OCI-LY7 (cell line): ENCODE data around the gene AKT2. TPM values are rescaled to one million over a fixed set of nuclear protein-coding genes. Genes with fewer than 3 reads are reported as not detected.

ENCODE experiments used
- BruUV-seq: library from RNA; stranded (reverse); fragments of 400-500 nt; replicated peaks from 2 replicates; lab custom pipeline; 2021; lab: Mats Ljungman, UMichigan
- CTCF ChIA-PET: fragments of 300-600 bp; sonication (Branson Sonifier 250); formaldehyde crosslinking; loops from one replicate; lab custom pipeline; 2022; ENCODE audit warnings: antibody characterized with exemption; ENCODE audit not compliant: unreplicated experiment; lab: Charles Lee
- POLR2A ChIA-PET: fragments of 300-600 bp; sonication (Branson Sonifier 250); formaldehyde crosslinking; loops from one replicate; lab custom pipeline; 2022; ENCODE audit warnings: antibody characterized with exemption; lab: Charles Lee
- DNase-seq: peaks from one replicate; pipeline ENCODE4 v3.0.0-alpha.2; 2015; ENCODE audit warnings: low spot score
- H2AFZ ChIP-seq: fragments of 200-600 bp; sonication (generic), shearing (Covaris generic); 2 replicates; pipeline ENCODE4 v1.6.1; 2014; ENCODE audit warnings: mild to moderate bottlenecking, antibody characterized with exemption, low read length, moderate library complexity
- H3K27ac ChIP-seq: fragments of 200-600 bp; sonication (generic); 2 replicates; pipeline ENCODE4 v1.5.1; 2014; ENCODE audit warnings: mixed run types, low read depth, mild to moderate bottlenecking, moderate library complexity, low read length, inconsistent platforms; ENCODE audit not compliant: poor library complexity, severe bottlenecking
- H3K36me3 ChIP-seq: fragments of 200-600 bp; sonication (generic); 2 replicates; pipeline ENCODE4 v1.6.1; 2014; ENCODE audit warnings: mild to moderate bottlenecking, antibody characterized with exemption, low read length, moderate library complexity, mixed read lengths; ENCODE audit not compliant: insufficient read depth
- H3K4me1 ChIP-seq: fragments of 200-600 bp; sonication (generic); 2 replicates; pipeline ENCODE4 v1.5.1; 2014; ENCODE audit warnings: mild to moderate bottlenecking, low read length; ENCODE audit not compliant: insufficient read depth, poor library complexity, severe bottlenecking
- H3K4me2 ChIP-seq: fragments of 200-600 bp; sonication (generic); 2 replicates; pipeline ENCODE4 v1.6.1; 2014; ENCODE audit warnings: mild to moderate bottlenecking, low read length
- H3K4me3 ChIP-seq: fragments of 200-600 bp; sonication (generic); 2 replicates; pipeline ENCODE4 v1.5.1; 2014; ENCODE audit warnings: mild to moderate bottlenecking, low read depth, low read length; ENCODE audit not compliant: poor library complexity, severe bottlenecking
- H3K79me2 ChIP-seq: fragments of 200-600 bp; sonication (generic); 2 replicates; pipeline ENCODE4 v1.6.1; 2016; ENCODE audit warnings: low read depth, mild to moderate bottlenecking, low read length, moderate library complexity, mixed read lengths; ENCODE audit not compliant: insufficient read depth
- H3K9me2 ChIP-seq: fragments of 200-600 bp; sonication (generic); 2 replicates; pipeline ENCODE4 v1.6.1; 2016; ENCODE audit warnings: mild to moderate bottlenecking, low read length, mixed read lengths; ENCODE audit not compliant: insufficient read depth
- H3K9me3 ChIP-seq: fragments of 200-600 bp; sonication (generic); 2 replicates; pipeline ENCODE4 v1.6.1; 2014; ENCODE audit warnings: mild to moderate bottlenecking, mixed run types, low read length, mixed read lengths
- H4K20me1 ChIP-seq: fragments of 200-600 bp; sonication (generic); 2 replicates; pipeline ENCODE4 v1.6.1; 2014; ENCODE audit warnings: mild to moderate bottlenecking, antibody characterized with exemption, low read length, moderate library complexity, mixed read lengths; ENCODE audit not compliant: insufficient read depth
- CTCF ChIP-seq: fragments of 200-600 bp; sonication (generic); conservative IDR thresholded peaks from 2 replicates; pipeline ENCODE4 v1.5.1; 2014; ENCODE audit warnings: mild to moderate bottlenecking, antibody characterized with exemption, low read length, moderate library complexity, mixed read lengths
- EZH2phosphoT487 ChIP-seq: fragments of 200-600 bp; sonication (generic); IDR thresholded peaks from 2 replicates; pipeline ENCODE4 v1.6.1; 2018; ENCODE audit warnings: low read depth, borderline replicate concordance, mild to moderate bottlenecking, mixed run types, antibody characterized with exemption, low read length, moderate library complexity, mixed read lengths
- intact Hi-C: fragments of 100-400 bp; cut with micrococcal nuclease; formaldehyde crosslinking; loops from one replicate; pipeline ENCODE4 v1.10.0; 2022; ENCODE audit not compliant: unreplicated experiment
- total RNA-seq, 2 experiments: library from RNA; depleted of rRNA in 1 of 2; stranded (reverse); fragments of >200 nt in 1 of 2; shearing (Covaris generic) in 1 of 2; gene quantifications; 2 replicates each; pipeline ENCODE4 v1.2.3, GENCODE V29; 2014 to 2022

The AKT2 gene
- total RNA-seq, 2 experiments from 2014 or later = 116 to 197 TPM

DNA sequence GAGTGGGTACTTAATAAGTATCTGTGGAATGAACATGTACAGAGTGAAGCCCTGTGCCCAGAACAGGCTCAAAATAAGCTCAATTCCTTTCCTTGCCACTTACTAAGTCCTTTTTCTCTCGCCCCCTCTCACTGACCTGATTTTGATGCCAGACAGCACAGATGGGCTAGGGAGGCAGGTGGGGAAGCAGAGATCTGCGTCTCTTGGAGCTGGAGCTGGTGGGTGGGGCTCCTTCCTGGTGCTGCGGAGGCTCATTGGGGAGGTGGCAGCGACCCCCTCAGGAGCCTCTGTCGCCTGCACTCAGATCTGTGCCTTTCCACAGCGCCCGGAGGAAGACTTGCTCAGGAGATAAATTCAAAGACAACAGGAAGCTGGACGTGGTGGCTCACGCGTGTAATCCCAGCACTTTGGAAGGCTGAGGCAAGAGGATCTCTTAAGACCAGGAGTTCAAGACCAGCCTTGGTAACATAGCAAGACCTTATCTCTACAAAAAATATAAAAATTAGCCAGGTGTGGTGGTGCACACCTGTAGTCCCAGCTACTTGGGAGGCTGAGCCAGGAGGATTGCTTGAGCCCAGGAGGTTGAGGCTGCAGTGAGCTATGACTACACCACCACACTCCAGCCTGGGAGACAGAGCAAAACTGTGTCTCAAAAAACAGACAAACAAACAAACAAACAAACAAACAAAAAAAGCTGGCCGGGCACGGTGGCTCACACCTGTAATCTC is 14.6 kb downstream of the AKT2 start:
- Histone ChIP-seq H3K4me3 (no peak overlapping the region), H3K36me3 (peaks cover 41% of the 10 kb centered on the region), H3K4me2 (no peak overlapping the region), H2AFZ (no peak overlapping the region), H3K79me2 (peaks cover 44% of the 10 kb centered on the region; the same call in 1 of the 2 replicates), H3K27ac (no peak overlapping the region), H3K9me2 (no peaks in the 10 kb centered on the region), H3K4me1 (peaks cover 26% of the 10 kb centered on the region), H3K9me3 (no peaks in the 10 kb centered on the region), H4K20me1 (no peaks in the 10 kb centered on the region; the same call in 1 of the 2 replicates)
- ChIA-PET POLR2A (no interaction called here), CTCF (no interaction called here)
- no peak for DNase-seq
- no TSS peak for BruUV-seq
- TF ChIP-seq EZH2phosphoT487 (no peak), CTCF (no peak)
- intact Hi-C loops = no loop called here

DNA sequence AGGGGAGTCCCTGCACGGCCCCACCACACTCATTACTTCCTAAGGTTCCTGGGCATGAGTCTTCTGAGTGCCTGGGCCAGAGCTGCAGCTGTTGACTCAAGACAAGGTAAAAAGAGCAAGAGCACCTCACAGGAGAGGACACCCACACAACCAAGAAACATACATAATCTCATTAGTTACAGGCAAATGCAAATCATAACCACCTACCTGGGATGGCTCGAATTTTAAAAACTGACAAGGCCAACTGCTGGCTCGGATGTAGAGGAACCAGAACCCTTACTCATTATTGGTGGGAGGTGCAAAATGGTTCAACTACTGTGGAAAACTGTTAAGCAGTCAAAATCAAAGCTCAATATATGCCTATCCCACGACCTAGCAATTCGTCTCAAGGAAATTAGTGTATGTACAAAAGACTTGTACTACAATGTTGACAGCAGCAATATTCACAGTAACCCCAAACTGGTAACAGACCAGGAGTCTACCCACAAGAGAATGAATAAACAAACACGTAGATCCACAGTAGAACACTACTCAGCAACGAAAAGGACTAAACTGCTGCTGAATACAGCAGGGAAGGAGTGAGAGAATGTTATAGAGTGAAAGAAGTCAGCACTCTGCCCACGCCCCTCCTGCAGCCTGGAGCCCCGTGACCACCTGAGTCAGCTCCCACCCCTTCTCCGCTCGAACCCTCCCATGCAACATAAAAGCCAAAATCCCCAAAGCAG is 15.8 kb downstream of the AKT2 start:
- H3K4me2 ChIP-seq = no peak overlapping the region
- H3K4me1 ChIP-seq = peaks cover 16% of the 10 kb centered on the region
- ChIA-PET POLR2A (no interaction called here), CTCF (no interaction called here)
- TF ChIP-seq EZH2phosphoT487 = no peak
- TF ChIP-seq CTCF = no peak
- H3K79me2 ChIP-seq = peaks cover 33% of the 10 kb centered on the region; the same call in 1 of the 2 replicates
- no peaks in the 10 kb centered on the region; the same call in 1 of the 2 replicates for H4K20me1 ChIP-seq
- peaks cover 49% of the 10 kb centered on the region for H3K36me3 ChIP-seq
- no peaks in the 10 kb centered on the region for H3K9me3 ChIP-seq
- intact Hi-C loops = no loop called here
- no peak overlapping the region for H3K27ac ChIP-seq
- H3K4me3 ChIP-seq = no peak overlapping the region
- H3K9me2 ChIP-seq = no peaks in the 10 kb centered on the region
- no peak overlapping the region for H2AFZ ChIP-seq
- BruUV-seq = no TSS peak
- no peak for DNase-seq
